Endothelial cell of umbilical vein (primary cell): ENCODE results near the gene KCNV2. TPM values are rescaled to one million over a fixed set of nuclear protein-coding genes. Genes with fewer than 3 reads are reported as not detected.

ENCODE experiments used
- BruUV-seq: library from RNA; stranded (reverse); fragments of 400-500 nt; replicated peaks from 2 replicates; lab custom pipeline; 2021; lab: Mats Ljungman, UMichigan
- CTCF ChIA-PET: fragments of 300-600, 350-600 bp; sonication (Branson Sonifier 250); formaldehyde crosslinking; loops from one replicate; lab custom pipeline; 2021; ENCODE audit warnings: antibody characterized with exemption, inconsistent platforms; lab: Charles Lee
- POLR2A ChIA-PET: fragments of 300-600, 350-600 bp; sonication (Branson Sonifier 250); formaldehyde crosslinking; loops from one replicate; lab custom pipeline; 2021; ENCODE audit warnings: antibody characterized with exemption, inconsistent platforms; lab: Charles Lee
- DNase-seq: peaks from one replicate; pipeline ENCODE4 v3.0.0-alpha.2; 2011; ENCODE audit warnings: low read depth, low spot score
- FAIRE-seq: peaks from 2 replicates; lab custom pipeline; 2011; peaks lifted over from hg19 to GRCh38; lab: Jason Lieb, UNC
- H2AFZ ChIP-seq: 2 replicates; pipeline ENCODE4 v1.6.0; 2012; ENCODE audit warnings: low read depth, low read length, control low read depth, inconsistent platforms
- H3K27ac ChIP-seq: 2 replicates; pipeline ENCODE4 v1.5.1; 2011; ENCODE audit warnings: low read depth, mild to moderate bottlenecking, control low read depth, low read length, moderate library complexity; ENCODE audit not compliant: insufficient read depth
- H3K27me3 ChIP-seq, 2 experiments: 2 replicates each; pipeline versions ENCODE4 v1.6.0 to v1.6.1; 2011; ENCODE audit warnings: low read length in 2 of 2, mixed read lengths in 1 of 2; ENCODE audit not compliant: control insufficient read depth in 2 of 2, insufficient read depth in 2 of 2
- H3K36me3 ChIP-seq, 2 experiments: 2 replicates in 1 of 2; 3 replicates in 1 of 2; pipeline ENCODE4 v1.5.1; 2011; ENCODE audit warnings: low read length in 2 of 2, mild to moderate bottlenecking in 1 of 2, moderate library complexity in 1 of 2; ENCODE audit not compliant: control insufficient read depth in 2 of 2, insufficient read depth in 2 of 2; ENCODE audit errors: extremely low read depth in 1 of 2
- H3K4me1 ChIP-seq: 3 replicates; pipeline ENCODE4 v1.5.1; 2011; ENCODE audit warnings: mild to moderate bottlenecking, low read length; ENCODE audit not compliant: control insufficient read depth, insufficient read depth; ENCODE audit errors: extremely low read depth
- H3K4me2 ChIP-seq: 2 replicates; pipeline ENCODE4 v1.6.1; 2011; ENCODE audit warnings: low read length, control low read depth, mixed read lengths; ENCODE audit not compliant: insufficient read depth
- H3K4me3 ChIP-seq, 3 experiments: fragments of 200-600 bp in 1 of 3; sonication (generic), shearing (Covaris generic) in 1 of 3; replicated peaks in 1 of 3; 2 replicates each; pipeline ENCODE4 v1.5.1; 2011 to 2016; ENCODE audit warnings: control low read depth in 3 of 3, low read length in 3 of 3, mild to moderate bottlenecking in 2 of 3, inconsistent platforms in 1 of 3, low read depth in 1 of 3, moderate library complexity in 1 of 3; ENCODE audit not compliant: insufficient read depth in 1 of 3
- H3K79me2 ChIP-seq: 2 replicates; pipeline ENCODE4 v1.6.0; 2012; ENCODE audit warnings: low read length, inconsistent platforms; ENCODE audit not compliant: control insufficient read depth, insufficient read depth
- H3K9ac ChIP-seq: replicated peaks from 2 replicates; pipeline ENCODE3; 2011; ENCODE audit warnings: low read length, control low read depth; ENCODE audit not compliant: insufficient read depth; ENCODE audit errors: extremely low read depth
- H3K9me1 ChIP-seq: replicated peaks from 3 replicates; pipeline ENCODE4 v1.6.0; 2011; ENCODE audit warnings: mild to moderate bottlenecking, low read length; ENCODE audit not compliant: control insufficient read depth, insufficient read depth; ENCODE audit errors: extremely low read depth
- H3K9me3 ChIP-seq: replicated peaks from 2 replicates; pipeline ENCODE4 v1.5.1; 2012; ENCODE audit warnings: low read length, inconsistent platforms; ENCODE audit not compliant: control insufficient read depth, insufficient read depth
- H4K20me1 ChIP-seq: replicated peaks from 2 replicates; pipeline ENCODE3; 2011; ENCODE audit warnings: mild to moderate bottlenecking, low read length; ENCODE audit not compliant: control insufficient read depth, insufficient read depth; ENCODE audit errors: extremely low read depth
- EZH2 ChIP-seq: IDR thresholded peaks from 2 replicates; pipeline ENCODE4 v1.6.1; 2012; ENCODE audit warnings: borderline replicate concordance, low read depth, mild to moderate bottlenecking, moderate library complexity, low read length, inconsistent platforms; ENCODE audit not compliant: severe bottlenecking
- GATA2 ChIP-seq: IDR thresholded peaks from 2 replicates; pipeline ENCODE4 v1.7.0; 2011; ENCODE audit warnings: low read depth, mild to moderate bottlenecking, moderate library complexity, mixed read lengths, low read length; ENCODE audit not compliant: insufficient read length, insufficient read depth
- JUN ChIP-seq: IDR thresholded peaks from 2 replicates; pipeline ENCODE4 v1.6.1; 2011; ENCODE audit warnings: borderline replicate concordance, low read depth; ENCODE audit not compliant: insufficient read length, insufficient read depth
- MYC ChIP-seq: IDR thresholded peaks from one replicate; pipeline ENCODE4 v1.6.1; 2011; ENCODE audit warnings: mild to moderate bottlenecking, low read depth, low read length
- POLR2A ChIP-seq: IDR thresholded peaks from 2 replicates; pipeline ENCODE4 v1.6.1; 2012; ENCODE audit warnings: low read depth, mild to moderate bottlenecking, control low read depth, low read length
- POLR2AphosphoS5 ChIP-seq: IDR thresholded peaks from 2 replicates; pipeline ENCODE4 v1.6.1; 2012; ENCODE audit warnings: low read depth, mild to moderate bottlenecking, control low read depth, low read length, moderate library complexity; ENCODE audit not compliant: insufficient read depth
- dilution Hi-C: fragments of 300-500 bp; cut with MboI; formaldehyde crosslinking; loops from one replicate; pipeline ENCODE4 v1.15.0; 2019; ENCODE audit warnings: low sequenced_read_pairs; ENCODE audit not compliant: extremely low pct_ligation_motif_present
- intact Hi-C: fragments of 100-400 bp; cut with micrococcal nuclease; formaldehyde crosslinking; loops from one replicate; pipeline ENCODE4 v1.10.0; 2022
- polyA plus RNA-seq, 4 experiments: library from polyadenylated mRNA; depleted of rRNA in 3 of 4; stranded (reverse) in 3 of 4; unstranded in 1 of 4; fragments of >200 nt; gene quantifications; 2 replicates each; pipeline versions ENCODE4 v1.2.1 to v1.2.3, GENCODE V29; 2011 to 2012; ENCODE audit warnings: missing spikeins in 1 of 4
- total RNA-seq: library from RNA; stranded (reverse); gene quantifications from 2 replicates; pipeline ENCODE4 v1.2.3, GENCODE V29; 2021
- TF ChIP-seq, protein P1 (sequence below), 2 donors: IDR thresholded peaks; 1 replicate in 1 of 2; 2 replicates in 1 of 2; pipeline ENCODE4 v1.5.1; 2011; ENCODE audit warnings: low read length in 2 of 2, mild to moderate bottlenecking in 2 of 2, moderate library complexity in 2 of 2, control low read depth in 1 of 2, inconsistent platforms in 1 of 2, low read depth in 1 of 2; ENCODE audit not compliant: insufficient read depth in 1 of 2; ENCODE audit errors: extremely low read depth in 1 of 2
- TF ChIP-seq, protein P2 (sequence below): IDR thresholded peaks from 2 replicates; pipeline ENCODE4 v1.6.1; 2011; ENCODE audit not compliant: insufficient read depth, insufficient read length

KCNV2 gene
- total and polyA plus RNA-seq, 2 donors (not counting 3 experiments of a cell fraction or from before 2014, with no cell fraction given), result not detected

DNA sequence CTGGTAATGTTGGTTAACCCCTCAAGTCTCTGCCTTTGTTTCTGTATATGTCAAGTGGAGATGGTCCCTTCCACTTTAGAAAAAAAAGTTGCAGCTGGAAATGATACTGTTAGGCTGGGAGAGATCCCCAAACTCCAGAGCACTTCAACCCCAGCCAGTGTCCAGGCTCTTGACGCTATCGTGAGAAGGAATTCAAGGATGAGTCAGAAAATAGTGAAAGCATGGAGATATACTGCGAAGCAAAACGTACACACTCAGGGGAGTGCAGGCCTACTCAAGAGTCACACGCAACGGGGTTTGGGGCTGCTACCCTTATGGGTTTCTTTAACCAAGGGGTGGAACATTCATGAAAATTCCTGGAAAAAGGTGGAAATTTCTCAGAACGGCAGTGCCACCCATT lies 24.9 kb downstream of the KCNV2 start:
- POLR2A ChIA-PET, result no interaction called here
- intact Hi-C loops, result no loop called here

More for the DNA sequence above, 24.9 kb downstream of the KCNV2 start:
- H3K9me1 ChIP-seq, result no peaks in the 10 kb centered on the region
- CTCF ChIA-PET, result interaction anchor here (0.9 to 1.0 kb wide), 2 partner anchors 14 to 15 kb away, joined by 3 read pairs; no protein-coding TSS in a partner anchor
- H3K27me3 ChIP-seq, result no peaks in the 10 kb centered on the region
- no peak overlapping the region for H3K27ac ChIP-seq
- no TSS peak for BruUV-seq
- no peaks in the 10 kb centered on the region for H3K36me3 ChIP-seq
- TF ChIP-seq, protein P1, sequence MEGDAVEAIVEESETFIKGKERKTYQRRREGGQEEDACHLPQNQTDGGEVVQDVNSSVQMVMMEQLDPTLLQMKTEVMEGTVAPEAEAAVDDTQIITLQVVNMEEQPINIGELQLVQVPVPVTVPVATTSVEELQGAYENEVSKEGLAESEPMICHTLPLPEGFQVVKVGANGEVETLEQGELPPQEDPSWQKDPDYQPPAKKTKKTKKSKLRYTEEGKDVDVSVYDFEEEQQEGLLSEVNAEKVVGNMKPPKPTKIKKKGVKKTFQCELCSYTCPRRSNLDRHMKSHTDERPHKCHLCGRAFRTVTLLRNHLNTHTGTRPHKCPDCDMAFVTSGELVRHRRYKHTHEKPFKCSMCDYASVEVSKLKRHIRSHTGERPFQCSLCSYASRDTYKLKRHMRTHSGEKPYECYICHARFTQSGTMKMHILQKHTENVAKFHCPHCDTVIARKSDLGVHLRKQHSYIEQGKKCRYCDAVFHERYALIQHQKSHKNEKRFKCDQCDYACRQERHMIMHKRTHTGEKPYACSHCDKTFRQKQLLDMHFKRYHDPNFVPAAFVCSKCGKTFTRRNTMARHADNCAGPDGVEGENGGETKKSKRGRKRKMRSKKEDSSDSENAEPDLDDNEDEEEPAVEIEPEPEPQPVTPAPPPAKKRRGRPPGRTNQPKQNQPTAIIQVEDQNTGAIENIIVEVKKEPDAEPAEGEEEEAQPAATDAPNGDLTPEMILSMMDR (IDR thresholded peaks at IDR 0.05; ENCODE audit: extremely low read depth in 1 of 2, insufficient read depth in 1 of 2, low read depth in 1 of 2, low read length in 2 of 2), result no peak
- TF ChIP-seq, protein P2, sequence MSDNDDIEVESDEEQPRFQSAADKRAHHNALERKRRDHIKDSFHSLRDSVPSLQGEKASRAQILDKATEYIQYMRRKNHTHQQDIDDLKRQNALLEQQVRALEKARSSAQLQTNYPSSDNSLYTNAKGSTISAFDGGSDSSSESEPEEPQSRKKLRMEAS, result no peak
- TF ChIP-seq JUN, result no peak
- no peak for TF ChIP-seq GATA2
- no peak for TF ChIP-seq EZH2
- no peak for TF ChIP-seq POLR2A
- TF ChIP-seq POLR2AphosphoS5, result no peak
- no peak for TF ChIP-seq MYC
- H2AFZ ChIP-seq, result no peak overlapping the region
- no peak for FAIRE-seq
- H3K9me3 ChIP-seq, result no peaks in the 10 kb centered on the region
- no peaks in the 10 kb centered on the region for H3K79me2 ChIP-seq
- dilution Hi-C loops, result no loop called here
- H4K20me1 ChIP-seq, result no peaks in the 10 kb centered on the region
- no peak for DNase-seq
- H3K4me3 ChIP-seq, result no peak overlapping the region
- H3K9ac ChIP-seq, result no peak overlapping the region
- no peak overlapping the region for H3K4me2 ChIP-seq
- peaks cover 6% of the 10 kb centered on the region for H3K4me1 ChIP-seq
